Gastrocnemius medialis (tissue), 4 donors: Measurements from ENCODE around the gene ARHGAP10. TPM values are rescaled to one million over a fixed set of nuclear protein-coding genes. Genes with fewer than 3 reads are reported as not detected.

Experiments used
- ATAC-seq, 2 donors: fragments of 150-250 bp; one replicate each; pipeline ENCODE4 v1.9.1; 2016
- DNase-seq, 2 donors: peaks; one replicate each; pipeline ENCODE4 v3.0.0-alpha.2; 2019
- H3K27ac ChIP-seq, 4 donors: fragments of 200-600 bp; sonication (generic); 1 replicate in 1 of 4; 2 replicates in 3 of 4; pipeline ENCODE4 v1.5.1; 2016 to 2018; ENCODE audit warnings: mild to moderate bottlenecking in 2 of 4, moderate library complexity in 1 of 4
- H3K27me3 ChIP-seq, 3 donors: fragments of 200-600 bp; sonication (generic) in 2 of 3; 1 replicate in 1 of 3; 2 replicates in 2 of 3; pipeline versions ENCODE4 v1.5.1 to v1.6.0; 2016 to 2019; ENCODE audit warnings: mild to moderate bottlenecking in 1 of 3, moderate library complexity in 1 of 3
- H3K36me3 ChIP-seq, 2 donors: fragments of 200-600 bp; sonication (generic) in 1 of 2; one replicate each; pipeline ENCODE4 v1.5.1; 2017 to 2018
- H3K4me1 ChIP-seq, 2 donors: fragments of 200-600 bp; sonication (generic) in 1 of 2; one replicate each; pipeline ENCODE4 v1.5.1; 2016 to 2017; ENCODE audit warnings: mild to moderate bottlenecking in 2 of 2
- H3K4me3 ChIP-seq, 4 donors: fragments of 200-600 bp; sonication (generic) in 3 of 4; 1 replicate in 1 of 4; 2 replicates in 3 of 4; pipeline ENCODE4 v1.5.1; 2016 to 2019; ENCODE audit warnings: mild to moderate bottlenecking in 2 of 4
- H3K9me3 ChIP-seq, 3 donors: fragments of 200-600 bp; sonication (generic) in 2 of 3; 1 replicate in 1 of 3; 2 replicates in 2 of 3; pipeline ENCODE4 v1.5.1; 2016 to 2019
- CTCF ChIP-seq, 5 experiments: fragments of 450-650 bp in 3 of 5; fragments of 200-600 bp in 2 of 5; sonication (generic) in 2 of 5; IDR thresholded peaks in 4 of 5; conservative IDR thresholded peaks in 1 of 5; 1 replicate in 4 of 5; 2 replicates in 1 of 5; pipeline ENCODE4 v1.5.1; 2016 to 2019; ENCODE audit warnings: antibody characterized with exemption in 5 of 5, mild to moderate bottlenecking in 3 of 5, moderate library complexity in 3 of 5
- POLR2A ChIP-seq, 2 donors: fragments of 450-650 bp; IDR thresholded peaks; one replicate each; pipeline ENCODE4 v1.6.1; 2017; ENCODE audit warnings: antibody characterized with exemption in 2 of 2, mild to moderate bottlenecking in 2 of 2, moderate library complexity in 2 of 2
- in situ Hi-C, 4 donors: fragments of 200-750 bp; cut with MboI; loops; one replicate each; pipeline versions ENCODE4 v1.15.0 to v1.8.0; 2017; ENCODE audit warnings: low sequenced_read_pairs in 4 of 4
- intact Hi-C: fragments of 100-400 bp; cut with DNase I; formaldehyde crosslinking; loops from one replicate; pipeline ENCODE4 v1.15.1; 2023; ENCODE audit warnings: low total_unique reads
- total RNA-seq, 4 donors: library from RNA; depleted of rRNA; stranded (reverse); fragments of >200 nt; gene quantifications; one replicate each; pipeline versions ENCODE4 v1.1.0 to v1.2.3, GENCODE V29; 2016

The ARHGAP10 gene
- total RNA-seq, 4 donors from 2014 or later = 22.1 to 34.6 (median 28.0) TPM

- in situ Hi-C loops = no loop called here
- no peak overlapping the region for H3K4me3 ChIP-seq
- peaks cover 17 to 22% of the 10 kb centered on the region in 2 donors for H3K4me1 ChIP-seq
- intact Hi-C loops = no loop called here
- no peaks in the 10 kb centered on the region for H3K27me3 ChIP-seq
- no peaks in the 10 kb centered on the region for H3K36me3 ChIP-seq
- no peak for DNase-seq
- ATAC-seq = no peak
- H3K27ac ChIP-seq = no peak overlapping the region
- TF ChIP-seq POLR2A (IDR thresholded peaks at IDR 0.05) (no peak), CTCF (IDR thresholded peaks at IDR 0.05 in 4 of 5, conservative IDR thresholded peaks at IDR 0.05 in 1 of 5) (no peak)
- H3K9me3 ChIP-seq = no peaks in the 10 kb centered on the region
Observed at GRCh38 chr4:147761218-147761883, 29.5 kb downstream of the ARHGAP10 start.

- Histone ChIP-seq H3K27me3 (no peaks in the 10 kb centered on the region), H3K9me3 (no peaks in the 10 kb centered on the region), H3K36me3 (no peaks in the 10 kb centered on the region), H3K4me3 (no peak overlapping the region), H3K4me1 (peaks cover 28 to 39% of the 10 kb centered on the region in 2 donors), H3K27ac (no peak overlapping the region)
- in situ Hi-C loops (no loop called here), intact Hi-C loops (no loop called here)
- DNase-seq = no peak
- ATAC-seq = no peak
- no peak for TF ChIP-seq POLR2A (IDR thresholded peaks at IDR 0.05)
Observed at GRCh38 chr4:147764337-147764736, 32.4 kb downstream of the ARHGAP10 start.

- H3K9me3 ChIP-seq = no peaks in the 10 kb centered on the region
- intact Hi-C loops (no loop called here), in situ Hi-C loops (no loop called here)
- ATAC-seq (no peak), DNase-seq (no peak)
- no peak overlapping the region for H3K27ac ChIP-seq
- H3K36me3 ChIP-seq = no peaks in the 10 kb centered on the region
- no peak overlapping the region for H3K4me3 ChIP-seq
- H3K4me1 ChIP-seq = peaks cover 34 to 47% of the 10 kb centered on the region in 2 donors
- no peaks in the 10 kb centered on the region for H3K27me3 ChIP-seq
- TF ChIP-seq POLR2A (IDR thresholded peaks at IDR 0.05) = no peak
Observed at GRCh38 chr4:147765121-147765529, 33.2 kb downstream of the ARHGAP10 start.

- no peaks in the 10 kb centered on the region for H3K36me3 ChIP-seq
- in situ Hi-C loops = no loop called here
- intact Hi-C loops = no loop called here
- H3K9me3 ChIP-seq = no peaks in the 10 kb centered on the region
- DNase-seq = peak; percentile 40 to 74
- no peaks in the 10 kb centered on the region for H3K27me3 ChIP-seq
- no peak for TF ChIP-seq CTCF (IDR thresholded peaks at IDR 0.05 in 4 of 5, conservative IDR thresholded peaks at IDR 0.05 in 1 of 5)
- no peak for TF ChIP-seq POLR2A (IDR thresholded peaks at IDR 0.05)
- peaks cover 41 to 53% of the 10 kb centered on the region in 2 donors for H3K4me1 ChIP-seq
- peak; percentile 85 to 94 for ATAC-seq
- no peak overlapping the region for H3K4me3 ChIP-seq
- H3K27ac ChIP-seq = peak overlapping the region; percentile 39 to 83 (median 66)
Observed at GRCh38 chr4:147768113-147768512, 36.2 kb downstream of the ARHGAP10 start.

GRCh38 chr4:147769386-147769785 is 37.5 kb downstream of the ARHGAP10 start:
- no peak for ATAC-seq
- H3K36me3 ChIP-seq = no peaks in the 10 kb centered on the region
- in situ Hi-C loops = no loop called here
- H3K9me3 ChIP-seq = no peaks in the 10 kb centered on the region
- H3K4me3 ChIP-seq = no peak overlapping the region
- DNase-seq = no peak
- H3K27ac ChIP-seq = peak overlapping the region; percentile 58 to 83 (median 80)
- H3K27me3 ChIP-seq = no peaks in the 10 kb centered on the region
- intact Hi-C loops = no loop called here
- TF ChIP-seq CTCF (IDR thresholded peaks at IDR 0.05 in 4 of 5, conservative IDR thresholded peaks at IDR 0.05 in 1 of 5) (no peak), POLR2A (IDR thresholded peaks at IDR 0.05) (no peak)
- H3K4me1 ChIP-seq = peaks cover 52 to 65% of the 10 kb centered on the region in 2 donors
